Fibroblast of lung (primary cell): ENCODE measurements around the gene GTF2F2. TPM values are rescaled to one million over a fixed set of nuclear protein-coding genes. Genes with fewer than 3 reads are reported as not detected.
A peak's percentile ranks its signal among the peaks of the same experiment; 100 is the strongest.

Experiments used
- DNase-seq, 2 donors: peaks; one replicate each; pipeline versions ENCODE4 v3.0.0 to v3.0.0-alpha.2; 2010; ENCODE audit warnings: low read depth in 2 of 2
- H2AFZ ChIP-seq: 2 replicates; pipeline ENCODE4 v1.5.1; 2012; ENCODE audit warnings: low read length, control low read depth, inconsistent platforms
- H3K27ac ChIP-seq: 2 replicates; pipeline ENCODE4 v1.5.1; 2011; ENCODE audit warnings: low read length, control low read depth; ENCODE audit not compliant: insufficient read depth
- H3K27me3 ChIP-seq: 2 replicates; pipeline ENCODE4 v1.5.1; 2011; ENCODE audit warnings: mild to moderate bottlenecking, low read length; ENCODE audit not compliant: control insufficient read depth, insufficient read depth
- H3K36me3 ChIP-seq: 2 replicates; pipeline ENCODE4 v1.5.1; 2011; ENCODE audit warnings: low read length; ENCODE audit not compliant: control insufficient read depth, insufficient read depth
- H3K4me1 ChIP-seq: 2 replicates; pipeline ENCODE4 v1.5.1; 2011; ENCODE audit warnings: low read length; ENCODE audit not compliant: control insufficient read depth, insufficient read depth; ENCODE audit errors: extremely low read depth
- H3K4me2 ChIP-seq: 2 replicates; pipeline ENCODE4 v1.5.1; 2011; ENCODE audit warnings: low read length, control low read depth; ENCODE audit not compliant: insufficient read depth; ENCODE audit errors: extremely low read depth
- H3K4me3 ChIP-seq, 4 experiments: fragments of 200-600 bp in 1 of 4; sonication (generic) in 1 of 4; replicated peaks in 1 of 4; 2 replicates each; pipeline ENCODE4 v1.5.1; 2011 to 2016; ENCODE audit warnings: low read length in 4 of 4, low read depth in 3 of 4, mild to moderate bottlenecking in 3 of 4, control low read depth in 2 of 4, inconsistent platforms in 1 of 4, mixed read lengths in 1 of 4; ENCODE audit not compliant: insufficient read depth in 1 of 4; ENCODE audit errors: control extremely low read depth in 1 of 4
- H3K79me2 ChIP-seq: 2 replicates; pipeline ENCODE4 v1.5.1; 2012; ENCODE audit warnings: mild to moderate bottlenecking, low read length, inconsistent platforms; ENCODE audit not compliant: control insufficient read depth, insufficient read depth
- H3K9ac ChIP-seq: 2 replicates; pipeline ENCODE4 v1.5.1; 2011; ENCODE audit warnings: mild to moderate bottlenecking, low read length, control low read depth; ENCODE audit not compliant: insufficient read depth
- H3K9me3 ChIP-seq: 2 replicates; pipeline ENCODE4 v1.5.1; 2012; ENCODE audit warnings: low read depth, low read length; ENCODE audit not compliant: control insufficient read depth, insufficient read depth
- H4K20me1 ChIP-seq: 2 replicates; pipeline ENCODE4 v1.5.1; 2011; ENCODE audit warnings: low read length; ENCODE audit not compliant: control insufficient read depth, insufficient read depth; ENCODE audit errors: extremely low read depth
- CTCF ChIP-seq, 2 donors: IDR thresholded peaks in 1 of 2; conservative IDR thresholded peaks in 1 of 2; 1 replicate in 1 of 2; 2 replicates in 1 of 2; pipeline ENCODE4 v1.5.1; 2011 to 2012; ENCODE audit warnings: low read length in 2 of 2, control low read depth in 1 of 2, inconsistent platforms in 1 of 2, low read depth in 1 of 2, mild to moderate bottlenecking in 1 of 2
- EZH2 ChIP-seq: IDR thresholded peaks from 2 replicates; pipeline ENCODE4 v1.5.1; 2012; ENCODE audit warnings: low read length, control low read depth, mild to moderate bottlenecking; ENCODE audit errors: missing control alignments
- polyA plus RNA-seq, 2 donors: library from polyadenylated mRNA; depleted of rRNA in 1 of 2; stranded (reverse) in 1 of 2; unstranded in 1 of 2; fragments of >200 nt; gene quantifications; 2 replicates each; pipeline ENCODE4 v1.2.1, GENCODE V29; 2011 to 2012; ENCODE audit warnings: missing spikeins in 1 of 2
- total RNA-seq: library from RNA; depleted of rRNA; stranded (reverse); fragments of >200 nt; gene quantifications from 2 replicates; pipeline ENCODE4 v1.2.1, GENCODE V29; 2014

Gene GTF2F2
- total and polyA plus RNA-seq, 2 donors (not counting 1 experiment from before 2014, with no cell fraction given), result 23.4 to 31.7 TPM

- Histone ChIP-seq H2AFZ (no peak overlapping the region), H3K4me1 (peaks cover 14% of the 10 kb centered on the region), H3K36me3 (peaks cover 1% of the 10 kb centered on the region), H3K9ac (no peak overlapping the region), H3K79me2 (no peaks in the 10 kb centered on the region), H3K27me3 (no peaks in the 10 kb centered on the region), H4K20me1 (no peaks in the 10 kb centered on the region), H3K4me2 (no peak overlapping the region), H3K9me3 (no peaks in the 10 kb centered on the region), H3K4me3 (no peak overlapping the region), H3K27ac (no peak overlapping the region)
- TF ChIP-seq EZH2, result no peak
- TF ChIP-seq CTCF (conservative IDR thresholded peaks at IDR 0.05 in 1 of 2, IDR thresholded peaks at IDR 0.05 in 1 of 2; ENCODE audit: low read depth in 1 of 2, low read length in 2 of 2), result no peak
- peak in 1 of 2 donors; percentile 12 for DNase-seq
Measured at GRCh38 chr13:45209229-45209628, 88.9 kb downstream of the GTF2F2 start.

GRCh38 chr13:45215392-45216077, 95.2 kb downstream of the GTF2F2 start:
- H3K4me1 ChIP-seq, result no peaks in the 10 kb centered on the region
- H3K9me3 ChIP-seq, result no peaks in the 10 kb centered on the region
- H3K27me3 ChIP-seq, result no peaks in the 10 kb centered on the region
- no peak overlapping the region for H3K4me2 ChIP-seq
- no peak overlapping the region for H2AFZ ChIP-seq
- no peak overlapping the region for H3K27ac ChIP-seq
- H3K4me3 ChIP-seq, result no peak overlapping the region
- no peaks in the 10 kb centered on the region for H3K36me3 ChIP-seq
- no peak overlapping the region for H3K9ac ChIP-seq
- no peaks in the 10 kb centered on the region for H4K20me1 ChIP-seq
- H3K79me2 ChIP-seq, result no peaks in the 10 kb centered on the region
- DNase-seq, result no peak
- no peak for TF ChIP-seq EZH2
- no peak for TF ChIP-seq CTCF (conservative IDR thresholded peaks at IDR 0.05 in 1 of 2, IDR thresholded peaks at IDR 0.05 in 1 of 2; ENCODE audit: low read depth in 1 of 2, low read length in 2 of 2)

GRCh38 chr13:45216193-45216592, 95.9 kb downstream of the GTF2F2 start:
- Histone ChIP-seq H2AFZ (no peak overlapping the region), H3K4me3 (no peak overlapping the region), H3K27ac (no peak overlapping the region), H3K9ac (no peak overlapping the region), H3K4me2 (no peak overlapping the region), H3K4me1 (no peaks in the 10 kb centered on the region), H3K79me2 (no peaks in the 10 kb centered on the region), H3K9me3 (no peaks in the 10 kb centered on the region), H4K20me1 (no peaks in the 10 kb centered on the region), H3K36me3 (no peaks in the 10 kb centered on the region), H3K27me3 (no peaks in the 10 kb centered on the region)
- TF ChIP-seq CTCF (conservative IDR thresholded peaks at IDR 0.05 in 1 of 2, IDR thresholded peaks at IDR 0.05 in 1 of 2; ENCODE audit: low read depth in 1 of 2, low read length in 2 of 2), result no peak
- no peak for TF ChIP-seq EZH2
- DNase-seq, result no peak
